Amniotic epithelial cell (primary cell): ENCODE results near the gene EP400.
"Not testable (repeated sequence)": the region's sequence is repeated elsewhere in the genome, so short reads cannot be mapped to it uniquely, and the experiment has no call there.

ENCODE experiments used
- DNase-seq: peaks from one replicate; pipeline ENCODE4 v3.0.0-alpha.2; 2010; ENCODE audit warnings: low read depth

Gene EP400

DNA sequence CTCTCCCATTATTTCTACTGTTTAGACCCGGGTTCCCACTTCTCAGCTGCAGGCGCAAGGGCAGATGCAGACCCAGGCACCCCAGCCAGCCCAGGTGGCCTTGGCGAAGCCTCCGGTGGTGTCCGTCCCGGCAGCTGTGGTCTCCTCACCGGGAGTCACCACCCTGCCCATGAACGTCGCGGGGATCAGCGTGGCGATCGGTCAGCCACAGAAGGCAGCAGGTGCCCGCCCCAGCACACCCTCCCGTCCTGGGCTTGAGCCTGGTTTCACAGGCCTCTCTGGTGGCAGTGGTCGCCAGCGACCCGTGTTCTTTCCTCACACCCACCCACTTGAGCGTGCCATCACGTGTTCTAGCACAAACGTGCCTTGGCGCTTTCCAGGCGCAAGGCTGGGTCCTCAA lies 117.0 kb downstream of the EP400 start:
- DNase-seq, result no peak

DNA sequence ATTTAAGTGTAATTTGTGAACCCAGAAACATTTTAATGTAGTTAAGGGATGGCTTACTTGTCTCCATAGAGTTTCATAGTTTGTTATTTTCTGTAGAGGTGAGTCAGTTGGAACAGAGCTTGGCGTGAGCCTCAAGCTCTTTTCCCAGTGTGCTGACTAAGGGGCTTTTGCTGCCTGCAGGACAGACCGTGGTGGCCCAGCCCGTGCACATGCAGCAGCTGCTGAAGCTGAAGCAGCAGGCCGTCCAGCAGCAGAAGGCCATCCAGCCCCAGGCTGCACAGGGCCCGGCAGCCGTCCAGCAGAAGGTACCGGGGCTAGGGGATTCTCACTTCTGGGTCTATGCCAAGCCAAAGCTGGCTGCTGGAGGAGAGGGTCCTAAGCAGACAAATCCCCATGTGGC lies 117.4 kb downstream of the EP400 start:
- DNase-seq, result no peak

DNA sequence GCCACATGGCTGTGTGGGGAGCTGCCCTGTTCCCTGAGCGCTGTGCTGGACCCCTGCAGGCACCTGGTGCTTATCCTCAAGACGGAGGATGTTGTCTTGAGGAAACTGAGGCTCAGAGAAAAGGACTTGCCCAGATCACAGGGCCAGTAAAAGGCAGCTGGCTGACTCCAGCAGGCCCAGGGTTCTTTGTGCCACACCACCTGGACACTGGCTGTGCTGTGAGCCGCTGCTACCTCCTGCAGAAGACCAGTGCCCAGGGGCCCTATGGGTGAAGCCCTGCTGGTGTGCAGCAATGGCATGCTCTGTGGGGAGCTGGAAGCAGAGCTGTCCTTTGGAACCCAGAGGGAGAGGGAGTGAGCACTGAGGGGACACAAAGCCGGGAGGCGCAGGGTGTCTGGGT lies 118.5 kb downstream of the EP400 start:
- no peak for DNase-seq

DNA sequence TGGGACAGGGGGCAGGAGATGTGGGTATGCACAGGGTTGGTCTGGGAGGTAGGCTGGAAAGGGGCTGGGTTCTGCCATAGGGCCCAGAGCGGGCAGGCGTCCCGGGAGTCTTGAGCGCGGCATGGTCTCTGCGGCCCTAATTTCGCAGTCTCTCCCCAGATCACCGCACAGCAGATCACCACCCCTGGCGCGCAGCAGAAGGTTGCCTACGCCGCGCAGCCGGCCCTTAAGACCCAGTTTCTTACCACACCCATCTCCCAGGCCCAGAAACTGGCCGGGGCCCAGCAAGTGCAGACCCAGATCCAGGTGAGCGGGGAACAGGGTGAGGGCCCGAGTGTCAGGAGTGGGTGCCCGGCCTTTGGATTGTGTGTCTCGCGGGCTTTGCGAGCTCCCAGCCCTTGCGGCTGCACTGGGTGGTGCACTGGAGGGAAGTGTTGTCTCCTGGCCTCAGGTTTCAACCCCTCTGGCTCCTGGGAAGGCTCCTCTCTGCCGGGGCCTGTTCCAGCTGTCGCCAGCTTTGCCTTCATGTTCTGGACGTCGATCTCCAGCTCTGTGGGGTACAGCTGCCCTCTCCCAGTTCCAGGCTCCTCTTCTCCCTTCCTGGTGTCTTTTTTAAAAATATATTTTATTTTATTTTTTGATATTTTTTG lies 119.7 kb downstream of the EP400 start:
- DNase-seq, result no peak

DNA sequence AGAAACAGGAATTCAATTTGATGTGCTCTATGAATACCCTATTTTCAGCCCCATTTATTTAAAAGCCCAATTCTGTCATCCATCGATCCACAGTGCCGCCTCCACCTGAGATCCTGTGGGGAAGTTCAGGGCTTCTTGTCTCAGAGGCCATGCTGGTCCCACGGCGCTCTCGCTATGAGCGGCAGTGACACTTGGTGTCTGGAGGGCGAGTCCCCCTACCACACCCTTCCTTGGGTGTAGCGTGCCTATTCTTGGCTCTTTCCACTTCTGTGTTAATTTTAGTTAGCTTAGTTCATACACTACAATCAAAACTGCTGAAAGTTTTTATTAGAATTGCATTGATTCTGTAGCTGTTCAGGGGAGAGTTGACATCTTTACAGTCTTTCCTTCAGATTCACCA lies 120.6 kb downstream of the EP400 start:
- no peak for DNase-seq

DNA sequence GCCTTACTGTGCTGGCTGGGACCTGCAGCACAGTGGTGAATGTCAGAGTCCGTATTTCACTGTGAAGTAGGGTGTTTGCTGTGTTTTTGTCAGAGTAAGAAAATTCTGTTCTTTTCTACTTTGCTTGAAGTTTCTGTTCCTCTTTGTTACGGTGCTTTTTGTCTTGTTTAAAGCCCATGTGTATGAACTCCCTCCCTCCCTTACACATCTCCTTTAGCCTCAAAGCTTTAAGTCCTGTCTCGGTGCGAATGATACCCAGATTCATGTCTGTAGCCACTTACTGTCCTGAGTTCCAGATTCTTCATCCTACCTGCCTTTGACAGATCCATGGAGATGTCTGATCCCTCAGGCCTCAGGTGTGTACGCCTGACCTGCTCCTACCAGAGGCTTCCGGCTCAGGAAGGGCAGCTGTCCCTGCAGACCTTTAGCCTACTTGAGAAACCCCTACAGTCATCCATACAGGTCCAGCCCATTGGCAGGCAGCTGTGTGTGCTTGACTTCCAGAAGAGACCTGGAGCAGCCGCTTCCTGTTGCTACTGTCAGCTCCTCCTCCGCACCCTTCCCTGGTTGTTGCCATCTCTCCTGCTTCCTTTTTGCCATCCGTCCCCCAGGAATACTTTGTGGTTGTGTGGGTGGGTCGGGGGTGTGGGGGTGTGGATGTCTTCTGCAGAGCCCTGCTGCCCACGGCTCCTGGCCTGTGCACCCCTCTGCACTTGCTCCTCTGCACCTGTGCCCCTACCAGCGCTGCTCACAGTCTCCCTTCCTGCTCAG lies 121.5 kb downstream of the EP400 start:
- DNase-seq, result no peak

DNA sequence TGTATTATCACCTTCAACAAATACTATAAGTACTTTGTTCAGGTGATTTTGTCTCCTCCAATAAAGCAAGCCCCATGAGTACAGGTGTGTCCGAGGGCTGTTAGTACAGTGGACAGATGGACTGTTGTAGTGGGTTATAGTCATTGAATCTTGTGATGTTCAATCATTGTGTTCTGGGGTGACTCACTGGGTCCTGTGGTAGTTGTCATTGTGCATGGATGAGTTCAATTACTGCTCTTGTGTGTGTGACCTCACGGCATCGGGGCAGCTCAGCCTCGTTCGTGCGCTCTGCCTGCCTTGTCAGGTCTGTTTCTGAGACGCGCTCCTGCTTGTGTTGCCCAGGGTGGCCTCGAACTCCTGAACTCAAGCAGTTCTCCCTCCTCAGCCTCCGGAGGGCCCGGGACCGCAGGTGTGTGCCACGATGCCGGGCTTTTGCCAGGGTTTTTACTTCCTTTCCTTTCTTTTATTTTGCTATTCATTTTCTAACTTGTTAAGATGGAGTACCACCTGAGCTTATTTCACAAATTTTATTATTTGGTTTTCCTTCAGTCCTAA lies 122.2 kb downstream of the EP400 start:
- no peak for DNase-seq

DNA sequence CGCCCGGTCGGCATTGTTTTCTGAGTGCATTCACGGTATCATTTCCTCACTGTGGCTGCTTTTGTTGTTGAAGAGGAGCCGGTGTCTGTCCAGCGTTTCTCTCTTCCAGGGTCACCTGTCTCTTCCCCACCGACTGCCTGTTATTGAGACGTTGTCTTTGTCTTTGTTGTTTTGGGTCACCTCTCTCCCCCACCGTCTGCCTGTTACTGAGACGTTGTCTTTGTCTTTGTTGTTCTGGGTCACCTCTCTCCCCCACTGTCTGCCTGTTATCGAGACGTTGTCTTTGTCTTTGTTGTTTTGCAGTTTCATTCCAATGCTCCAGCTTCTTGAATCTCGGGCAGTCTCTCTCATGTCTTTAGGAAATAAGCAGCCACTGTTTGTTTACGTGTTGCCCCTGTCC lies 124.5 kb downstream of the EP400 start:
- no peak for DNase-seq

DNA sequence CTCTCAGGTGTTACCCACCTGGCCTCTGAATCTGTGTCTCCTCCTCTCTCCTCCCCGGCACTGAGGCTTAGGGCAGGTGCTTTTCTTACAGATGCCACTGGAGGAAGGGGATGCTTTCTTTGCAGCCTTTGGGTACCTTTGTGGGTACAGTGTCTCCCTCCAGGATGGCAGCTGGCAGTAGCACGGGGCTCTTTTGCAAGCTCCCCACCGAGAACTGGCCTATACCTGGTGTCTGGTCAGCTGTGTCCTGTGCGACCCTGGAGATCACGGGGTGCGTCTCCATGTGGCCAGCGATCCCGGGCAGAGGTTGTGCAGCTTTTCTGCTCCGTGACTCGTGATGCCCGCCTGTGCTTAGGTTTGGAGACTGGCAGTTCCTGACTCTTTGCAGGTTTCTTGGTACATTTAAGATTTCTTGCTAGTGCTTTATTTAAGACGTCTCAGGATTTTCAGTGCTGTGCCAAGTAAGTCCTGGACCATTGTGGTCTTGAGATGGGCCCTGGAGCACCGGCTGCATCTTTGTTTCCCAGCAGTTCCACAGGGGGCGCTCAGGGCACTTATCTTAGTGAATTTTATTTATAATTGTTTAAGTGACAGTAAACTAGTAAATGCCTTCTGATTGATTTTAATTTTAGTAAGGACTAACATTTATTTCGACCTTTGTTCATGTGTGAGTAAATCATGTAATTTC lies 125.4 kb downstream of the EP400 start:
- no peak for DNase-seq

DNA sequence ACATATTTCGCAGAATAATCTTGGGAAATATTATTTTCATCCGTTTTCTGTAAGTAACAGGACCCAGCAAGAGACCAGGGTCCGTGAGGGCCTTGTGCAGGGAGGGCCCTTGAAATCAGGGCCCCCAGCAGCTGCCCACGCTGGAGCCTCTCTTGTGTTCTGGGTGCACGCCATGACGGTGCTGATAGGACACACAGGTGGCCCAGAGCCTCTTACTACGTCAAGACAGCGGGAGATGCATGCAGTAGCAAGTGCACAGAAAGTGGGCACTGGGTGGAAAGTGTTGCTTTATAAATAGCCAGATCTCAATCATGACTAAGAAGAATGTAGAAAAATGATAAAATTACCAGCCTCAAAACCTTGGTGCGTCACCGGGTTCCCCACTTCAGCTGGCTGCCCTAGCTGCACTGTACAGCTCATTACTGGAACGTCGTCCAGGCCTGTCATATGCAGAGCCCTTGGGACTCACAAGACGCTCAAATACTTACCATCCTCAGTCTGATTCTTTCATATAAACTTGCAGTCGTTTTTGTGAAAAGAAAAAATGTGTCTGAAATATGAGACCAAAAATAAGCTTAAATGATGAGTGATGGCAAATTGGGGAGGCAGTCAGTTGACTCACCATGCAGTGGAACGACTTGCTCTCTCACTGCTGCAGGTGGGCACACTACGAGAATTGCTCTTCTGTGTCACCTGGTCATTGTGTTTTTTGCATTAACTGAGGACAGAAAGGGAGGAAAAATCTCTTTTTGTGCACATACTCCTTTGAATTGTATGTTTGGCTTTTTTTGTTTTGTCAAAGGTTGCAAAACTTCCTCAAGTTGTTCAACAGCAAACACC lies 126.2 kb downstream of the EP400 start:
- no peak for DNase-seq

DNA sequence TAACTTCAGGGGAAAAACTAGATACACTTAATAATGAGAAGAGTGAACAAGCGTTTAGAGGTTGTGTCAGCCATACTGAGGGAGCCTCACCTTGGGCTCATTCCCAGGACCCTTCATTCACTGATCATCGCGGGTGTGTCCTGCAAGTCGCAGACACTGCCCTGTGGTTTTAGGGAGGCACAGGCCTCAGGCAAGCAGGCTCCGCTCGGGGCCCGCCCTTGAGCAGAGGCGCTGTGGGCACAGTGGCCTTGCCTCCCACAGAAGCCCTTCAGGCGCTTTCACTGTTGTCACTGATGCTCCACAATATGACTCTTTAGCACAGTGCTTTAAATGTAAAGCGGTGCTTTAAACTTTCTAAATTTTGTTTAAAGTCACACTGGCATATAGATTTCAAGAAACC lies 127.0 kb downstream of the EP400 start:
- no peak for DNase-seq

DNA sequence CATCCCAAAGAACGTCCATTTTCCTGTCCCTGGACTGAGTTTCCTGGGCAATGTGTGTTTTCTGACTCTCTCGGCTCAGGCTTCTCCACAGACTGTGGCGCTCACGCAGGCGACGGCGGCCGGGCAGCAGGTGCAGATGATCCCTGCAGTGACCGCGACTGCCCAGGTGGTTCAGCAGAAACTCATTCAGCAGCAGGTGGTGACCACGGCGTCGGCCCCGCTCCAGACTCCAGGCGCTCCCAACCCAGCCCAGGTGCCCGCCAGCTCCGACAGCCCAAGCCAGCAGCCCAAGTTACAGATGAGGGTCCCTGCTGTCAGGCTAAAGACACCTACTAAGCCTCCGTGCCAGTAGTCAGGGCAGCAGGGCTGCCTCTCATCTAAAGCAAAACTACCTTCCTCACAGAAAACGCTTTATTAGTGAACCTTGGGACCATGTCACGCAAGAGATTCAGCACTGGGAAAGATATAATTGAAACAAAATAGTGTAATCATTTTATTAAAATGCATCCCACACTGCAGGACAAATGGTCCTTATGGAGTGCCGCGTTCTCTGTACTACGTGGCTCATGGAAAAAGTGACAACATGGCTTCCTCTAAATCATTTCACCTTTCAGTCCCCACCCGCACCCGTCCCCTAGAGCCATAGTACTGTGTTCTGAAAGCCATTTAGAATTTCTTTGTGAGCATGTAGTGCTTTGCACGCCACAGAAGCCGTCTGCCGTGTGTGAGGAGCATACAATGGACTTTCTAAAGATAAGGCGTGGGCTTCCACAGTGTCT lies 127.8 kb downstream of the EP400 start:
- DNase-seq, result no peak

DNA sequence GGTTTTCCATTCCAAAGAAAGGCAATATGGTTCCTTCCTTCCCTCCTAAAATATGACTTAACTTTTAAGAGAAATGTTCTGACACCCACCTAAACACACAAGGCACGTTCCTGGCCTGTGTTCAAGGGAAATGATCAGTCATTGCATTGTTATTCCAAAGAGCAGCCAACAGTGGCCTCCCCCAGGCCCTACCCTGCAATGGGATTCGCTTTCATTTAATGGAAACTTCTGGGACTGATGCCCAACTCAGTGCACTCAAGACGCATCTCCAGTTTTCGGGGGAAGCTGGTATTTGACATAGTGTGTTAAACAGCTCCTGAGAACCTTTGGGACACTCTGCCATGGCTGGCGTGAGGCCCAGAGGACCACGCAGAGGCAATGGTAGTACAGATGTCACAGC lies 128.4 kb downstream of the EP400 start:
- peak; percentile 18 for DNase-seq

DNA sequence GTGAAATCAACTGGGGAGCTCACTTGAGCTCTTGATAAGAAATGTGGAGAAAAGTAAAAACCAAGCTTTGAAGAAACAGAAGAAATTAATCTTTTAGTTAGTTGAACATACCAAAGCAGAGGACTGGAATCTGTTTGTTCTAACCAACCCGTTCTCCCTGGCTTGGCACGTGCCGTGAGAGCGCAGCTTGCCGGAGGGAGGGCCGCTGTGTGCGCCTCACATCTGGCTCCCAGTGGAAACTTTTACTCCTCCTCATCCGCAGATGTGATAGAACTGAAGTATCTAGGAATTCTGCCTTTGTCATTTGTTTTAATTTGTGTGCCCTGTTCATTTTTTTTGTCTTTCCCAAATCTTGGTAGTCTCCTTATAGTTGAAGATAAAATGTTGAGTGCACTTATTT lies 129.5 kb downstream of the EP400 start:
- no peak for DNase-seq

DNA sequence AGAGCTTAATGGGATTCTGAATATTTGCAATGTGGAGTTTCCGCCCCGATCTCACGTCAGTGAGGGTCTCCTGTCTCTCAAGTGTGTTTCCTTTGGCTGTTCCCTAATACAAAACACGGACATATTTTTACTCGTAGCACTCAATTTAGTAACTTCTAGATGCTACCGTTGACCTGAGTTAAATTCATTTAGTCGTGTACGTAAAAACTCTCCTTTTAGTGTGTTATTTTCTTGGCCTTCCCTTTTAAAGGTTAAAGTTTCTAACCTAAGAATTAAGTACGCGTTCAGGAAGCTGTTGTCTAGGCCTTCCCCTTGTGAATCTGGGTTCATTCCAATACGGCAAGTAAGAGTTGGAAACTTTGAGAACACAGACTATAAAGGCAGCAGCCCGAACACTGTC lies 130.0 kb downstream of the EP400 start:
- no peak for DNase-seq

DNA sequence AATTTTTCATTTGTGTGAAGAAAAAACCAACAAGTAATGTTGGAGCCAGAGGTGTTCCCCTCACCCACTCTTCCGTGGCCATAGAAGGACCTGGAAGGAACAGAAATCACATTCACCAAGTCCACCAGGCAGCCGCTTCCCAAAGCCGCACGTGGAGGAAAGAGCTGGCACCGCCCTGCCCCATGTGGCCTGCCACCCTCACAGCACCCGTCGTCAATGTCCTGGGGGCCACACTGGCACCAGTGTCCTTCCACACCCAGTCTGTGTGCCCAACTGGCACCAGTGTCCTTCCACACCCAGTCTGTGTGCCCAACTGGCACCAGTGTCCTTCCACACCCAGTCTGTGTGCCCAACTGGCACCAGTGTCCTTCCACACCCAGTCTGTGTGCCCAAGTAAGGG lies 130.8 kb downstream of the EP400 start:
- not testable (repeated sequence) for DNase-seq

DNA sequence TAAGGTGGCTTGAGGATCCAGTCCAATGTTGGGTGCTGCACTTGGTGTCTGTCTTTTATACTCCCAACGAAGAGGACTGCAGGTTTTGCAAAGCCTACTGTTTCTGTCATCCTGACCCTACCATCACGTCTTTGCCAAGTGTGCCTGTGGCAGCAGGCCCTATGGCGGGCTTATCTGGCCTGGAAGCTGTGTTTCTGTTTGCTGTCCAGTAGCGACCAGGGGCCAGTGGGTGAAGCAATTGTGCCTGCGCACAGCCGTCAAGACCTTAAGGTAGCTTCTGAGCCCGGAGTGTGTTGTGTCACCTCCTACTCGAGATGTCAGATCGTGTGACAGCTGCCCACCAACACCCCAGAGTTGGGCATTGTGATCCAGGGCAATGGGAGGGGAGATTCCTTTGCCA lies 131.7 kb downstream of the EP400 start:
- DNase-seq, result no peak

DNA sequence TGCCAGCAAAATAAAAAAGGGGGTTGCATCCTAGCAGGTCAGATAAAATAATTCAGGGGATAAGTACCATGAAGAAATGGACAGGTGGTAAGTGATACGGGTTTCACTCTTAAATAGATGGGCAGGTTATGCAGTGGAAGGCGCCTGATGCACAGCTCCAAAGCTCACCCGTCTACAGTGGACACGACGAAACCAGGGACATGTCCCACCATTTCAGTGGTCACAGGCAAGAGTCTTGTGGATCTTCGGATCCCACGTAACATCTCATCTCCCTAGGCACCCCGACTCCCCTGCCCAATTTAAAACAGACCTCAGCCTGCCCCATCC lies 133.8 kb downstream of the EP400 start:
- DNase-seq, result no peak

DNA sequence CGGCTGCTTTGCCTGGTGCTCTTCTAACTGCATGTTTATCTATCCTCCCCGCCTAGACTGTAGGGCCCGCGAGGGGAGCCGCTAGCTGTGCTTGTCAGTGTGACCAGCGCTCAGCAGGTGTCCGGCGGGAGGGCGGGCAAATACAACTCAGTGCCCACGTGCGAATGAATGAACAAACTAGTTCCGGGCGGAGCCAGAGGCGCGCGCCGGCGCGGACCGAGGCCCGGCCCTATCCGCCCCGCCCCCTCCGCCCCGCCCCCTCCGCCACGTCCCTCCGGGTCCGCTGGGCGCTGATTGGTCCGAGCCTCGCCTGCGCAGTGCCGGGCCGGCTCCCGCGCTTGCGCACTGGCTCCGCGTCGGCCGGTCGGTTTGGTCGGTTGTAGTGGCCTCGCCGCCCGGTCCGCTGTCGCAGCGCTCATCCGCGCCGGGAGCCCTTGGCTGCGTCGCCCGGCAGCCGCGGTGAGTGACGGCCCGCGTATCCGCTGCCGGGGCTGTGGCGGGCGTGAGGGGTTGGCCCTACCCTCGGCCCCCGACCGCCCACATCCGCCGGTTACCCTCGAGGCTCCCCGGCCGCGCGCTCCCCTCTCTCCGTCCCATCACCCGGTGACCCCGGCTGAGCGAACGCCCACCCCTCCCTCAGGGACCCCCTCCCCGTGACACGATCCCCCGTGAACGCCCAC lies 134.3 kb downstream of the EP400 start:
- peak; percentile 74 for DNase-seq

DNA sequence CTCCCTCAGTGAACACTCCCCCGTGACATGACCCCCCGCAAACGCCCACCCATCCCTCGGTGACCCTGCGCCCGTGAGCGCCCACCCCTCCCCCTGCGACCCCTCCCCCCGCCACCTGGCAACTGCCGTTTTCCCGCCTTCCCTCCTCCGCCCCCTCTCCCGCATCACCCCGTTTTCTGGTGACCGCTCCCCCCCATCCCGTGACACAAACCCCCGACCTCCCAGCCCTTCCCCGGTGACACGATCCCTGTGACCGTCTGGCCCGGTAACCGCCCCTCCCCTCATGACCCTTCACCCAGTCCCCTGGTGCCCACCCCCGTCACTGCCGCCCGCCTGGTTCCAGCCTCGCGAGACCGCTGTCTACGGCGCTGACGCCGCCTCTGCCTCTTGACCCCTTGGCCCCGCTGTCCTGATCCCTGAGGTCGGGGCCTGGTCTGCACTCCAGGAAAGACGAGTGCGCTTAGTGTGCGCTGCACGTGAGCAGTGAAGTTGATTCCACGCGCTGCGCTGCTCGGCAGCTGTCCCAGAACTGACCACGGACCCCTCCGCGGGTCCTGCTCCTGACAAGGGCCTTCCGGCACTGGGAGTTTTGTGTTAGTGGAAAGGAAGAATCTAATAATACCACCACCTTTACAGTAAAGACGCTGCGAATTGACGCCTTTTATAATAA lies 135.0 kb downstream of the EP400 start:
- peak; percentile 58 for DNase-seq
